Naive thymus-derived CD4-positive, alpha-beta T cell (primary cell): Measurements from ENCODE around the gene VWA7. TPM values are rescaled to one million over a fixed set of nuclear protein-coding genes. Genes with fewer than 3 reads are reported as not detected.

ENCODE experiments used
- ATAC-seq: fragments of 150-1000 bp; cut with Tn5 transposase; 2 replicates; pipeline ENCODE4 v1.10.0; 2021; ENCODE audit warnings: mild to moderate bottlenecking, moderate library complexity
- CTCF ChIA-PET: fragments of 350-600 bp; sonication (Branson Sonifier 250); formaldehyde crosslinking; loops from one replicate; lab custom pipeline; 2021; ENCODE audit warnings: antibody characterized with exemption; lab: Charles Lee
- POLR2A ChIA-PET: fragments of 350-600 bp; sonication (Branson Sonifier 250); formaldehyde crosslinking; loops from one replicate; lab custom pipeline; 2021; ENCODE audit warnings: antibody characterized with exemption, inconsistent platforms; lab: Charles Lee
- DNase-seq, 9 donors: peaks; one replicate each; pipeline versions ENCODE4 v3.0.0 to v3.0.0-alpha.2; 2020 to 2022; ENCODE audit warnings: mixed read lengths in 1 of 9
- H3K27ac ChIP-seq: one replicate; pipeline ENCODE4 v1.7.0; 2013; ENCODE audit warnings: mild to moderate bottlenecking, low read depth, low read length, moderate library complexity
- H3K27me3 ChIP-seq, 2 donors: one replicate each; pipeline ENCODE4 v1.7.0; 2013; ENCODE audit warnings: low read length in 2 of 2, mild to moderate bottlenecking in 2 of 2, moderate library complexity in 2 of 2; ENCODE audit not compliant: control insufficient read depth in 2 of 2, insufficient read depth in 2 of 2
- H3K36me3 ChIP-seq, 3 experiments: 1 replicate in 2 of 3; 2 replicates in 1 of 3; pipeline ENCODE4 v1.7.0; 2013; ENCODE audit warnings: low read length in 3 of 3, mild to moderate bottlenecking in 3 of 3, moderate library complexity in 1 of 3; ENCODE audit not compliant: insufficient read depth in 3 of 3, control insufficient read depth in 2 of 3
- H3K4me1 ChIP-seq, 2 donors: one replicate each; pipeline ENCODE4 v1.7.0; 2013; ENCODE audit warnings: low read length in 2 of 2, mild to moderate bottlenecking in 2 of 2, moderate library complexity in 1 of 2; ENCODE audit not compliant: control insufficient read depth in 2 of 2, insufficient read depth in 2 of 2
- H3K4me3 ChIP-seq: 2 replicates; pipeline ENCODE4 v1.7.0; 2013; ENCODE audit warnings: mild to moderate bottlenecking, low read length
- H3K9me3 ChIP-seq, 3 experiments: 1 replicate in 2 of 3; 2 replicates in 1 of 3; pipeline ENCODE4 v1.7.0; 2013; ENCODE audit warnings: low read length in 3 of 3; ENCODE audit not compliant: control insufficient read depth in 2 of 3
- H3K27ac Mint-ChIP-seq, 9 donors: one replicate each; pipeline ENCODE4 v1.8.0; 2020 to 2022; ENCODE audit warnings: mixed read lengths in 9 of 9, mild to moderate bottlenecking in 8 of 9, moderate library complexity in 5 of 9, inconsistent platforms in 2 of 9
- H3K27me3 Mint-ChIP-seq, 5 donors: one replicate each; pipeline ENCODE4 v1.8.0; 2021 to 2022; ENCODE audit warnings: mixed read lengths in 5 of 5, mild to moderate bottlenecking in 1 of 5
- H3K36me3 Mint-ChIP-seq, 5 donors: one replicate each; pipeline ENCODE4 v1.8.0; 2020 to 2022; ENCODE audit warnings: mixed read lengths in 5 of 5, mild to moderate bottlenecking in 3 of 5, inconsistent platforms in 1 of 5
- H3K4me1 Mint-ChIP-seq, 7 donors: one replicate each; pipeline ENCODE4 v1.8.0; 2020 to 2022; ENCODE audit warnings: mixed read lengths in 7 of 7, mild to moderate bottlenecking in 3 of 7, inconsistent platforms in 1 of 7
- H3K4me3 Mint-ChIP-seq, 10 donors: one replicate each; pipeline ENCODE4 v1.8.0; 2020 to 2022; ENCODE audit warnings: mild to moderate bottlenecking in 10 of 10, mixed read lengths in 10 of 10, moderate library complexity in 6 of 10, inconsistent platforms in 2 of 10
- H3K9me3 Mint-ChIP-seq, 11 donors: one replicate each; pipeline ENCODE4 v1.8.0; 2020 to 2022; ENCODE audit warnings: mixed read lengths in 11 of 11, mild to moderate bottlenecking in 4 of 11, inconsistent platforms in 1 of 11, moderate library complexity in 1 of 11
- intact Hi-C, 2 donors: fragments of 100-400 bp; cut with micrococcal nuclease; formaldehyde crosslinking; loops; one replicate each; pipeline ENCODE4 v1.15.1; 2023
- polyA plus RNA-seq, 2 donors: library from polyadenylated mRNA; unstranded; fragments of 300-500 nt; fragmentation: Illumina TruSeq; gene quantifications; one replicate each; pipeline ENCODE4 v1.2.3, GENCODE V29; 2021
- total RNA-seq, 6 experiments: library from RNA in 5 of 6; stranded (reverse) in 5 of 6; gene quantifications; 1 replicate in 5 of 6; 2 replicates in 1 of 6; pipeline ENCODE4 v1.2.3 and lab custom pipeline; 2021 to 2026

Gene VWA7
- total and polyA plus RNA-seq, 7 experiments from 2014 or later = 0.53 to 4.5 (median 1.1) TPM; not detected in 2

- peaks cover 0 to 15% (median 0%) of the 10 kb centered on the region in 5 donors for H3K36me3 Mint-ChIP-seq
- intact Hi-C loops = loop anchor here (1.0 to 2.0 kb wide), 2 partner anchors 23 to 45 kb away; partner anchors contain the start of gene VARS1 (in 2 of the 2)
- ATAC-seq (no peak), DNase-seq (peak in 1 of 9 donors; percentile 51)
- no peaks in the 10 kb centered on the region for H3K27me3 Mint-ChIP-seq
- Histone ChIP-seq H3K9me3 (no peaks in the 10 kb centered on the region), H3K27ac (no peak overlapping the region), H3K4me1 (peaks cover 30 to 38% of the 10 kb centered on the region in 2 donors), H3K4me3 (no peak overlapping the region), H3K36me3 (no peaks in the 10 kb centered on the region), H3K27me3 (no peaks in the 10 kb centered on the region)
- ChIA-PET POLR2A (interaction anchor here (0.5 to 1.7 kb wide), 5 partner anchors 24 to 53 kb away, joined by 3 to 6 read pairs (median 6); partner anchors contain the start of genes HSPA1A and HSPA1L), CTCF (interaction anchor here (0.6 to 1.5 kb wide), 3 partner anchors 14 to 732 kb away, joined by 4 to 5 read pairs (median 4); partner anchors contain the start of gene MSH5)
- H3K27ac Mint-ChIP-seq = peak overlapping the region in 7 of 9 donors; percentile 31 to 86 (median 71)
- peaks cover 9 to 55% (median 42%) of the 10 kb centered on the region in 7 donors for H3K4me1 Mint-ChIP-seq
- H3K9me3 Mint-ChIP-seq = peaks cover 0 to 5% (median 0%) of the 10 kb centered on the region in 11 donors
- H3K4me3 Mint-ChIP-seq = peak overlapping the region in 9 of 10 donors; percentile 56 to 80 (median 71)
Measured at GRCh38 chr6:31771992-31772358, 5.2 kb downstream of the VWA7 start.

GRCh38 chr6:31770860-31771259 is 6.3 kb downstream of the VWA7 start:
- Histone ChIP-seq H3K27me3 (no peaks in the 10 kb centered on the region), H3K4me1 (peaks cover 23 to 27% of the 10 kb centered on the region in 2 donors), H3K9me3 (no peaks in the 10 kb centered on the region), H3K27ac (no peak overlapping the region), H3K4me3 (no peak overlapping the region), H3K36me3 (no peaks in the 10 kb centered on the region)
- peak overlapping the region in 2 of 9 donors; percentile 19 to 74 for H3K27ac Mint-ChIP-seq
- H3K36me3 Mint-ChIP-seq = peaks cover 0 to 15% (median 0%) of the 10 kb centered on the region in 5 donors
- DNase-seq = peak in 1 of 9 donors; percentile 7
- H3K4me1 Mint-ChIP-seq = peaks cover 4 to 47% (median 36%) of the 10 kb centered on the region in 7 donors
- no peak for ATAC-seq
- POLR2A ChIA-PET = interaction anchor here (0.6 to 1.7 kb wide), 8 partner anchors 23 to 985 kb away, joined by 3 to 6 read pairs (median 3); partner anchors contain the start of genes HSPA1A, HSPA1L and SKIC2
- H3K4me3 Mint-ChIP-seq = peak overlapping the region in 4 of 10 donors; percentile 6 to 42 (median 24)
- intact Hi-C loops = loop anchor here in 1 of 2 donors (1.0 kb wide), 1 partner anchor 29 kb away; no protein-coding TSS in a partner anchor
- CTCF ChIA-PET = interaction anchor here (1.0 to 1.8 kb wide), 4 partner anchors 32 to 57 kb away, joined by 3 to 16 read pairs (median 6); partner anchors contain the start of genes DDAH2, HSPA1B, LSM2 and MSH5
- no peaks in the 10 kb centered on the region for H3K27me3 Mint-ChIP-seq
- peaks cover 0 to 5% (median 0%) of the 10 kb centered on the region in 11 donors for H3K9me3 Mint-ChIP-seq

- no peaks in the 10 kb centered on the region for H3K27me3 Mint-ChIP-seq
- Histone ChIP-seq H3K27me3 (no peaks in the 10 kb centered on the region), H3K4me3 (no peak overlapping the region), H3K4me1 (peaks cover 23 to 27% of the 10 kb centered on the region in 2 donors), H3K36me3 (no peaks in the 10 kb centered on the region), H3K27ac (no peak overlapping the region), H3K9me3 (no peaks in the 10 kb centered on the region)
- intact Hi-C loops = loop anchor here (1.0 to 2.0 kb wide), 5 partner anchors 28 to 89 kb away; partner anchors contain the start of genes DDAH2 (in 1 of the 2) and LY6G5C (in 1 of the 2)
- POLR2A ChIA-PET = interaction anchor here (0.9 to 1.9 kb wide), 3 partner anchors 22 to 190 kb away, joined by 3 to 6 read pairs (median 3); partner anchors contain the start of genes SKIC2 and VARS1
- H3K27ac Mint-ChIP-seq = peak overlapping the region in 4 of 9 donors; percentile 6 to 68 (median 38)
- DNase-seq (peak; percentile 56 to 85 (median 71)), ATAC-seq (peak; percentile 89)
- peaks cover 0 to 16% (median 0%) of the 10 kb centered on the region in 5 donors for H3K36me3 Mint-ChIP-seq
- H3K4me1 Mint-ChIP-seq = peaks cover 4 to 38% (median 34%) of the 10 kb centered on the region in 7 donors
- peaks cover 0 to 5% (median 0%) of the 10 kb centered on the region in 11 donors for H3K9me3 Mint-ChIP-seq
- peak overlapping the region in 3 of 10 donors; percentile 2 to 45 (median 7) for H3K4me3 Mint-ChIP-seq
- CTCF ChIA-PET = interaction anchor here (0.6 to 2.2 kb wide), 11 partner anchors 9 to 58 kb away, joined by 3 to 16 read pairs (median 5); partner anchors contain the start of genes CLIC1, DDAH2, HSPA1B and LSM2
Measured at GRCh38 chr6:31769684-31770371, 7.3 kb downstream of the VWA7 start.

GRCh38 chr6:31768363-31769257 is 8.5 kb downstream of the VWA7 start:
- Mint-ChIP-seq H3K36me3 (peaks cover 0 to 20% (median 0%) of the 10 kb centered on the region in 5 donors), H3K4me1 (peaks cover 4 to 46% (median 31%) of the 10 kb centered on the region in 7 donors), H3K27me3 (no peaks in the 10 kb centered on the region), H3K9me3 (peaks cover 0 to 5% (median 0%) of the 10 kb centered on the region in 11 donors), H3K4me3 (no peak overlapping the region), H3K27ac (peak overlapping the region in 1 of 9 donors; percentile 62)
- ChIA-PET POLR2A (interaction anchor here (0.9 to 1.9 kb wide), 2 partner anchors 23 to 27 kb away, joined by 3 to 6 read pairs; partner anchors contain the start of gene VARS1), CTCF (interaction anchor here (0.7 to 2.2 kb wide), 6 partner anchors 10 to 84 kb away, joined by 3 to 8 read pairs (median 6); partner anchors contain the start of genes CLIC1 and LSM2)
- Histone ChIP-seq H3K27me3 (no peaks in the 10 kb centered on the region), H3K36me3 (no peaks in the 10 kb centered on the region), H3K27ac (no peak overlapping the region), H3K4me1 (peaks cover 23 to 27% of the 10 kb centered on the region in 2 donors), H3K9me3 (no peaks in the 10 kb centered on the region), H3K4me3 (no peak overlapping the region)
- DNase-seq (no peak), ATAC-seq (peak; percentile 40)
- intact Hi-C loops = loop anchor here (1.0 to 2.0 kb wide), 4 partner anchors 30 to 88 kb away; partner anchors contain the start of genes DDAH2 (in 1 of the 2) and LY6G5C (in 1 of the 2)

- peaks cover 0 to 20% (median 3%) of the 10 kb centered on the region in 5 donors for H3K36me3 Mint-ChIP-seq
Measured at GRCh38 chr6:31767096-31767645, 10.0 kb downstream of the VWA7 start.

More at GRCh38 chr6:31767096-31767645, 10.0 kb downstream of the VWA7 start:
- Mint-ChIP-seq H3K27ac (peak overlapping the region in 1 of 9 donors; percentile 53), H3K4me3 (no peak overlapping the region), H3K27me3 (no peaks in the 10 kb centered on the region), H3K9me3 (peaks cover 0 to 5% (median 0%) of the 10 kb centered on the region in 11 donors), H3K4me1 (peaks cover 4 to 42% (median 25%) of the 10 kb centered on the region in 7 donors)
- H3K27ac ChIP-seq = no peak overlapping the region
- DNase-seq (no peak), ATAC-seq (no peak)
- H3K27me3 ChIP-seq = no peaks in the 10 kb centered on the region
- ChIA-PET POLR2A (no interaction called here), CTCF (interaction anchor here (0.6 kb wide), 2 partner anchors 109 to 236 kb away, joined by 3 read pairs; no protein-coding TSS in a partner anchor)
- H3K4me3 ChIP-seq = no peak overlapping the region
- H3K36me3 ChIP-seq = no peaks in the 10 kb centered on the region
- peaks cover 11 to 18% of the 10 kb centered on the region in 2 donors for H3K4me1 ChIP-seq
- intact Hi-C loops = no loop called here
- H3K9me3 ChIP-seq = no peaks in the 10 kb centered on the region
